ENCODE data around the gene SAG. TPM values are rescaled to one million over a fixed set of nuclear protein-coding genes. Genes with fewer than 3 reads are reported as not detected.

The SAG gene
- total and polyA plus RNA-seq, 2 experiments from 2014 or later = 0.21 TPM; not detected in 1

- Histone ChIP-seq H3K27me3 (no peaks in the 10 kb centered on the region), H3K27ac (no peak overlapping the region), H3K36me3 (peaks cover 44% of the 10 kb centered on the region), H3K4me3 (no peak overlapping the region), H3K9me3 (ENCODE audit: low read depth) (no peaks in the 10 kb centered on the region), H3K4me1 (ENCODE audit: low read depth) (no peaks in the 10 kb centered on the region)
- DNase-seq (ENCODE audit: low read depth in 1 of 2, low spot score in 1 of 2) = no peak
- TF ChIP-seq CTCF (IDR thresholded peaks at IDR 0.05; ENCODE audit: low read depth, low read length) = no peak
These were observed 45.1 kb upstream of the SAG start for GRCh38 chr2:233262562-233262961.

GRCh38 chr2:233263045-233263570 lies 44.5 kb upstream of the SAG start:
- peaks cover 40% of the 10 kb centered on the region for H3K36me3 ChIP-seq
- no peaks in the 10 kb centered on the region for H3K27me3 ChIP-seq
- no peak for TF ChIP-seq CTCF (IDR thresholded peaks at IDR 0.05; ENCODE audit: low read depth, low read length)
- no peak overlapping the region for H3K4me3 ChIP-seq
- no peak overlapping the region for H3K27ac ChIP-seq
- no peak for DNase-seq (ENCODE audit: low read depth in 1 of 2, low spot score in 1 of 2)
- H3K4me1 ChIP-seq (ENCODE audit: low read depth) = no peaks in the 10 kb centered on the region
- no peaks in the 10 kb centered on the region for H3K9me3 ChIP-seq (ENCODE audit: low read depth)

- no peak for DNase-seq (ENCODE audit: low read depth in 1 of 2, low spot score in 1 of 2)
- Histone ChIP-seq H3K4me1 (ENCODE audit: low read depth) (no peaks in the 10 kb centered on the region), H3K9me3 (ENCODE audit: low read depth) (no peaks in the 10 kb centered on the region), H3K27ac (no peak overlapping the region), H3K27me3 (no peaks in the 10 kb centered on the region), H3K4me3 (no peak overlapping the region), H3K36me3 (peaks cover 43% of the 10 kb centered on the region)
- TF ChIP-seq CTCF (IDR thresholded peaks at IDR 0.05; ENCODE audit: low read depth, low read length) = no peak
These were observed 42.9 kb upstream of the SAG start for GRCh38 chr2:233264667-233265066.

GRCh38 chr2:233265899-233266431 lies 41.7 kb upstream of the SAG start:
- H3K9me3 ChIP-seq (ENCODE audit: low read depth) = no peaks in the 10 kb centered on the region
- peaks cover 52% of the 10 kb centered on the region for H3K36me3 ChIP-seq
- no peaks in the 10 kb centered on the region for H3K27me3 ChIP-seq
- no peak for TF ChIP-seq CTCF (IDR thresholded peaks at IDR 0.05; ENCODE audit: low read depth, low read length)
- no peak overlapping the region for H3K4me3 ChIP-seq
- H3K4me1 ChIP-seq (ENCODE audit: low read depth) = no peaks in the 10 kb centered on the region
- no peak for DNase-seq (ENCODE audit: low read depth in 1 of 2, low spot score in 1 of 2)
- H3K27ac ChIP-seq = no peak overlapping the region

GRCh38 chr2:233266481-233266880 lies 41.1 kb upstream of the SAG start:
- Histone ChIP-seq H3K27ac (no peak overlapping the region), H3K4me3 (no peak overlapping the region), H3K4me1 (ENCODE audit: low read depth) (no peaks in the 10 kb centered on the region), H3K9me3 (ENCODE audit: low read depth) (no peaks in the 10 kb centered on the region), H3K27me3 (no peaks in the 10 kb centered on the region), H3K36me3 (peaks cover 53% of the 10 kb centered on the region)
- DNase-seq (ENCODE audit: low read depth in 1 of 2, low spot score in 1 of 2) = no peak
- no peak for TF ChIP-seq CTCF (IDR thresholded peaks at IDR 0.05; ENCODE audit: low read depth, low read length)
